Right renal pelvis (tissue), 4 donors: ENCODE measurements around the gene RXRA. TPM values are rescaled to one million over a fixed set of nuclear protein-coding genes. Genes with fewer than 3 reads are reported as not detected.

Experiments used
- DNase-seq, 4 donors: peaks; one replicate each; pipeline ENCODE4 v3.0.0-alpha.2; 2013; ENCODE audit warnings: low read depth in 4 of 4, low spot score in 3 of 4, missing footprints in 1 of 4
- polyA plus RNA-seq, 4 donors: library from polyadenylated mRNA; unstranded; fragments of 120-200 nt; gene quantifications; one replicate each; pipeline ENCODE4 v1.2.1, GENCODE V29; 2013; ENCODE audit not compliant: insufficient read length in 4 of 4

The RXRA gene
- 10 to 100 TPM; 42.5 to 56.0 (median 46.7) TPM for polyA plus RNA-seq

- DNase-seq, result peak in 3 of 4 donors; percentile 63 to 73 (median 71)
Measured at GRCh38 chr9:134325813-134326723, at the start of gene RXRA. Gene RXRA, plus strand, starts transcription at chr9:134326455. Its CDS starts 177 bp downstream, at chr9:134326632.

- no peak for DNase-seq
Measured at GRCh38 chr9:134278286-134278685, 48.0 kb upstream of the RXRA start.

GRCh38 chr9:134278974-134279640 is 47.1 kb upstream of the RXRA start:
- no peak for DNase-seq

- no peak for DNase-seq
Measured at GRCh38 chr9:134282138-134282650, 44.1 kb upstream of the RXRA start.

GRCh38 chr9:134283111-134283515 is 43.1 kb upstream of the RXRA start:
- no peak for DNase-seq

- no peak for DNase-seq
Measured at GRCh38 chr9:134283692-134284265, 42.5 kb upstream of the RXRA start.

- DNase-seq, result no peak
Measured at GRCh38 chr9:134284273-134284672, 42.0 kb upstream of the RXRA start.

- DNase-seq, result no peak
Measured at GRCh38 chr9:134284741-134285140, 41.5 kb upstream of the RXRA start.

- no peak for DNase-seq
Measured at GRCh38 chr9:134285215-134285845, 40.9 kb upstream of the RXRA start.

GRCh38 chr9:134286471-134287245 is 39.6 kb upstream of the RXRA start:
- DNase-seq, result no peak

- DNase-seq, result peak in 1 of 4 donors; percentile 50
Measured at GRCh38 chr9:134287591-134288491, 38.4 kb upstream of the RXRA start.

- DNase-seq, result no peak
Measured at GRCh38 chr9:134288746-134289145, 37.5 kb upstream of the RXRA start.

GRCh38 chr9:134289241-134289875 is 36.9 kb upstream of the RXRA start:
- DNase-seq, result no peak

- DNase-seq, result no peak
Measured at GRCh38 chr9:134290603-134291451, 35.4 kb upstream of the RXRA start.

- no peak for DNase-seq
Measured at GRCh38 chr9:134291452-134291881, 34.8 kb upstream of the RXRA start.

- no peak for DNase-seq
Measured at GRCh38 chr9:134291961-134292871, 34.0 kb upstream of the RXRA start.
